ENCODE results near the gene PCYOX1L. TPM values are rescaled to one million over a fixed set of nuclear protein-coding genes. Genes with fewer than 3 reads are reported as not detected.

PCYOX1L gene
- total RNA-seq, 1 experiment from 2014 or later = 15.3 TPM

DNA sequence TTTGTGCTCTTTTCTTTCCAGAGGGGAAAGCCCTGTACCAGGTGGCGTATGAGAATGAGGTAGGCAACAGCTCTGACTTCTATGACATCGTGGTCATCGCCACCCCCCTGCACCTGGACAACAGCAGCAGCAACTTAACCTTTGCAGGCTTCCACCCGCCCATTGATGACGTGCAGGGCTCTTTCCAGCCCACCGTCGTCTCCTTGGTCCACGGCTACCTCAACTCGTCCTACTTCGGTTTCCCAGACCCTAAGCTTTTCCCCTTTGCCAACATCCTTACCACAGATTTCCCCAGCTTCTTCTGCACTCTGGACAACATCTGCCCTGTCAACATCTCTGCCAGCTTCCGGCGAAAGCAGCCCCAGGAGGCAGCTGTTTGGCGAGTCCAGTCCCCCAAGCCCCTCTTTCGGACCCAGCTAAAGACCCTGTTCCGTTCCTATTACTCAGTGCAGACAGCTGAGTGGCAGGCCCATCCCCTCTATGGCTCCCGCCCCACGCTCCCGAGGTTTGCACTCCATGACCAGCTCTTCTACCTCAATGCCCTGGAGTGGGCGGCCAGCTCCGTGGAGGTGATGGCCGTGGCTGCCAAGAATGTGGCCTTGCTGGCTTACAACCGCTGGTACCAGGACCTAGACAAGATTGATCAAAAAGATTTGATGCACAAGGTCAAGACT is 10.3 kb downstream of the PCYOX1L start:
- WGBS (ENCODE audit: extremely low coverage, insufficient read length, low lambda C conversion rate) = no CpG with 5 or more reads among the region's 22 CpGs
- Histone ChIP-seq H3K56ac (ENCODE audit: insufficient read length, low read depth, low read length) (no peak overlapping the region), H2AFZ (ENCODE audit: low read length) (no peak overlapping the region)

More for the DNA sequence above, 10.3 kb downstream of the PCYOX1L start:
- Histone ChIP-seq H3K4me1 (ENCODE audit: insufficient read depth, low read length) (no peaks in the 10 kb centered on the region), H3K4ac (ENCODE audit: low read depth, low read length) (no peak overlapping the region), H2BK120ac (ENCODE audit: low read depth, low read length, poor library complexity, severe bottlenecking) (no peak overlapping the region), H2BK15ac (ENCODE audit: low read depth, low read length) (no peak overlapping the region), H2BK12ac (ENCODE audit: insufficient read length, low read depth, low read length) (no peak overlapping the region), H3T11ph (ENCODE audit: low read length) (no peak overlapping the region), H3K79me2 (ENCODE audit: insufficient read depth, low read length) (no peaks in the 10 kb centered on the region), H4K5ac (ENCODE audit: insufficient read length, low read depth, low read length) (no peak overlapping the region), H3K14ac (ENCODE audit: insufficient read depth, low read length) (no peak overlapping the region), H3K79me1 (ENCODE audit: insufficient read depth, low read depth, low read length, poor library complexity, severe bottlenecking) (no peaks in the 10 kb centered on the region), H4K20me1 (ENCODE audit: control insufficient read depth, insufficient read depth, insufficient read length) (no peaks in the 10 kb centered on the region), H3K23ac (ENCODE audit: insufficient read length, low read depth, low read length) (no peak overlapping the region), H4K8ac (replicated peaks; ENCODE audit: insufficient read length, low read depth, low read length) (no peak overlapping the region), H2BK20ac (ENCODE audit: low read depth, low read length, poor library complexity, severe bottlenecking) (no peak overlapping the region), H3K9ac (ENCODE audit: extremely low read depth, insufficient read length, low read length) (no peak overlapping the region), H3K27me3 (ENCODE audit: insufficient read depth, low read length) (no peaks in the 10 kb centered on the region), H4K91ac (ENCODE audit: insufficient read length, low read depth, low read length) (no peak overlapping the region), H3K27ac (ENCODE audit: insufficient read length, low read depth, low read length) (no peak overlapping the region), H3K23me2 (ENCODE audit: insufficient read length, low read depth, low read length, poor library complexity, severe bottlenecking) (no peaks in the 10 kb centered on the region), H3K9me3 (ENCODE audit: control insufficient read depth, low read depth, low read length) (no peaks in the 10 kb centered on the region), H3K18ac (ENCODE audit: insufficient read length, low read depth, low read length) (no peak overlapping the region), H2BK5ac (ENCODE audit: insufficient read length, low read length) (no peak overlapping the region), H3K4me2 (ENCODE audit: insufficient read depth, insufficient read length, low read length) (no peak overlapping the region), H2AK5ac (ENCODE audit: insufficient read length, low read length) (no peak overlapping the region)
- no peak for DNase-seq
- H3K4me1 Mint-ChIP-seq = peaks cover 13 to 17% of the 10 kb centered on the region in 2 experiments
- H3K27ac Mint-ChIP-seq = no peak overlapping the region
- H3K36me3 Mint-ChIP-seq (ENCODE audit: insufficient read depth in 1 of 3, low read depth in 3 of 3) = peaks cover 0 to 25% (median 0%) of the 10 kb centered on the region in 3 experiments; a peak in 5 of 7 replicates
- no peaks in the 10 kb centered on the region for H3K9me3 Mint-ChIP-seq
- TF ChIP-seq, protein P1, sequence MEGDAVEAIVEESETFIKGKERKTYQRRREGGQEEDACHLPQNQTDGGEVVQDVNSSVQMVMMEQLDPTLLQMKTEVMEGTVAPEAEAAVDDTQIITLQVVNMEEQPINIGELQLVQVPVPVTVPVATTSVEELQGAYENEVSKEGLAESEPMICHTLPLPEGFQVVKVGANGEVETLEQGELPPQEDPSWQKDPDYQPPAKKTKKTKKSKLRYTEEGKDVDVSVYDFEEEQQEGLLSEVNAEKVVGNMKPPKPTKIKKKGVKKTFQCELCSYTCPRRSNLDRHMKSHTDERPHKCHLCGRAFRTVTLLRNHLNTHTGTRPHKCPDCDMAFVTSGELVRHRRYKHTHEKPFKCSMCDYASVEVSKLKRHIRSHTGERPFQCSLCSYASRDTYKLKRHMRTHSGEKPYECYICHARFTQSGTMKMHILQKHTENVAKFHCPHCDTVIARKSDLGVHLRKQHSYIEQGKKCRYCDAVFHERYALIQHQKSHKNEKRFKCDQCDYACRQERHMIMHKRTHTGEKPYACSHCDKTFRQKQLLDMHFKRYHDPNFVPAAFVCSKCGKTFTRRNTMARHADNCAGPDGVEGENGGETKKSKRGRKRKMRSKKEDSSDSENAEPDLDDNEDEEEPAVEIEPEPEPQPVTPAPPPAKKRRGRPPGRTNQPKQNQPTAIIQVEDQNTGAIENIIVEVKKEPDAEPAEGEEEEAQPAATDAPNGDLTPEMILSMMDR (conservative IDR thresholded peaks at IDR 0.05) = no peak
- no peaks in the 10 kb centered on the region for H3K27me3 Mint-ChIP-seq (ENCODE audit: low read depth)
- H3K4me3 Mint-ChIP-seq = no peak overlapping the region

Measured in H9 (cell line).